Esophagus (tissue), 2 donors: ENCODE data around the gene B9D2. TPM values are rescaled to one million over a fixed set of nuclear protein-coding genes. Genes with fewer than 3 reads are reported as not detected.
"Not testable (repeated sequence)": the region's sequence is repeated elsewhere in the genome, so short reads cannot be mapped to it uniquely, and the experiment has no call there.

Source experiments
- H3K27ac ChIP-seq, 2 donors: one replicate each; pipeline ENCODE4 v1.5.1; 2013; ENCODE audit warnings: low read depth in 2 of 2, mild to moderate bottlenecking in 2 of 2, inconsistent platforms in 1 of 2, low read length in 1 of 2, moderate library complexity in 1 of 2
- H3K27me3 ChIP-seq, 2 donors: one replicate each; pipeline ENCODE4 v1.6.1; 2013; ENCODE audit warnings: low read length in 2 of 2, control low read depth in 1 of 2, mild to moderate bottlenecking in 1 of 2; ENCODE audit not compliant: insufficient read depth in 2 of 2, control insufficient read depth in 1 of 2
- H3K36me3 ChIP-seq, 2 donors: one replicate each; pipeline ENCODE4 v1.6.1; 2013; ENCODE audit warnings: low read length in 1 of 2; ENCODE audit not compliant: control insufficient read depth in 2 of 2, insufficient read depth in 2 of 2
- H3K4me1 ChIP-seq, 2 donors: one replicate each; pipeline ENCODE4 v1.6.1; 2013; ENCODE audit warnings: low read length in 1 of 2; ENCODE audit not compliant: control insufficient read depth in 2 of 2, insufficient read depth in 2 of 2
- H3K4me3 ChIP-seq, 2 donors: one replicate each; pipeline ENCODE4 v1.5.1; 2013; ENCODE audit warnings: low read length in 2 of 2, mild to moderate bottlenecking in 2 of 2, low read depth in 1 of 2, moderate library complexity in 1 of 2
- H3K9me3 ChIP-seq, 2 donors: one replicate each; pipeline ENCODE4 v1.6.1; 2013; ENCODE audit warnings: mild to moderate bottlenecking in 2 of 2, low read depth in 1 of 2, low read length in 1 of 2, moderate library complexity in 1 of 2; ENCODE audit not compliant: control insufficient read depth in 2 of 2, insufficient read depth in 1 of 2
- WGBS, 2 donors: extraction: QIAGEN DNeasy Blood & Tissue Kit; methylation state at CpG; one replicate each; pipeline ENCODE4 v1.1.7; 2013; 5-methylcytosine and 5-hydroxymethylcytosine counted together
- polyA plus RNA-seq, 2 donors: library from polyadenylated mRNA; stranded (reverse); fragments of 200-250 nt; gene quantifications; one replicate each; pipeline ENCODE4 v1.2.3, GENCODE V29; 2013
- donor health status: healthy with polysubstance abuse.
- donor health status: Bipolar disorder and iron deficiency.

The B9D2 gene
- polyA plus RNA-seq, 2 donors: 3.1 to 6.0 TPM

- Histone ChIP-seq H3K4me1 (peaks cover 0 to 4% of the 10 kb centered on the region in 2 donors), H3K9me3 (no peaks in the 10 kb centered on the region), H3K36me3 (peaks cover 0 to 3% of the 10 kb centered on the region in 2 donors), H3K27ac (no peak overlapping the region), H3K4me3 (no peak overlapping the region), H3K27me3 (no peaks in the 10 kb centered on the region)
- 27 to 30% methylated on average over 12 of the region's 12 CpGs for WGBS, 2 donors
These were observed 10.0 kb upstream of the B9D2 start for GRCh38 chr19:41373993-41374392.

GRCh38 chr19:41372501-41372900 lies 8.6 kb upstream of the B9D2 start:
- H3K27me3 ChIP-seq: no peaks in the 10 kb centered on the region
- whole genome bisulfite sequencing, 2 donors: 69 to 74% methylated on average over 2 of the region's 2 CpGs
- H3K4me1 ChIP-seq: peaks cover 0 to 4% of the 10 kb centered on the region in 2 donors
- no peak overlapping the region for H3K27ac ChIP-seq
- H3K4me3 ChIP-seq: no peak overlapping the region
- H3K36me3 ChIP-seq: no peaks in the 10 kb centered on the region
- H3K9me3 ChIP-seq: no peaks in the 10 kb centered on the region

GRCh38 chr19:41371541-41371940 lies 7.6 kb upstream of the B9D2 start:
- WGBS, 2 donors: 94 to 95% methylated on average over 8 of the region's 8 CpGs
- Histone ChIP-seq H3K27ac (no peak overlapping the region), H3K27me3 (no peaks in the 10 kb centered on the region), H3K36me3 (no peaks in the 10 kb centered on the region), H3K9me3 (no peaks in the 10 kb centered on the region), H3K4me1 (peaks cover 0 to under 1% of the 10 kb centered on the region in 2 donors), H3K4me3 (no peak overlapping the region)

- H3K27me3 ChIP-seq, H3K4me3 ChIP-seq, H3K27ac ChIP-seq, H3K9me3 ChIP-seq, H3K36me3 ChIP-seq, H3K4me1 ChIP-seq: not testable (repeated sequence)
- 76 to 81% methylated on average over 5 of the region's 5 CpGs for WGBS, 2 donors
These were observed 7.2 kb upstream of the B9D2 start for GRCh38 chr19:41371119-41371518.

GRCh38 chr19:41369769-41370168 lies 5.8 kb upstream of the B9D2 start:
- 99 to 100% methylated on average over 2 of the region's 2 CpGs for WGBS, 2 donors
- Histone ChIP-seq H3K36me3 (no peaks in the 10 kb centered on the region), H3K4me1 (peaks cover 0 to under 1% of the 10 kb centered on the region in 2 donors), H3K4me3 (no peak overlapping the region), H3K9me3 (no peaks in the 10 kb centered on the region), H3K27me3 (no peaks in the 10 kb centered on the region), H3K27ac (no peak overlapping the region)

- Histone ChIP-seq H3K9me3 (no peaks in the 10 kb centered on the region), H3K27me3 (no peaks in the 10 kb centered on the region), H3K4me3 (no peak overlapping the region), H3K4me1 (peaks cover 0 to 6% of the 10 kb centered on the region in 2 donors), H3K27ac (peak overlapping the region; percentile 14 to 26), H3K36me3 (no peaks in the 10 kb centered on the region)
- 54 to 57% methylated on average over 6 of the region's 6 CpGs for WGBS, 2 donors
These were observed 3.9 kb upstream of the B9D2 start for GRCh38 chr19:41367848-41368301.

DNA sequence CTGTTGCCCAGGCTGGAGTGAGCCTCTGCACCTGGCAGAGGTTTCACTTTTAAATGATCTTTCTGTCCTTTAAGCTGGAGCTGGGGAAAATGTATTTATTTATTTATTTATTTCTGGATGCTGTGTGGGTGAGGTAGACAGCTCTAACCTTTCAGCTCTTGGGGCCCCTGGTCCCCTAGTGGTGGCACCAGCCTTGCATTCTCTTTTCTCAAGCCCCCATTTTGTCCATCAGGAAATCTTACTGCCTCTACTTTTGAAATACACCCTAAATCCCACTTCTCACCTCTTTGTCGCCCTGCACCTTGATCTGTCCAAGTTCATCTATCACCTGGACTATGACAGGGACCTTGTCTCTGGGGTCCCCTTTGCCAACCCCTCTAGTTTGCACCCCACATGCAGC lies 2.1 kb upstream of the B9D2 start:
- no peak overlapping the region for H3K27ac ChIP-seq
- peaks cover 0 to 6% of the 10 kb centered on the region in 2 donors for H3K4me1 ChIP-seq
- no peaks in the 10 kb centered on the region for H3K27me3 ChIP-seq
- no peaks in the 10 kb centered on the region for H3K9me3 ChIP-seq
- no peak overlapping the region for H3K4me3 ChIP-seq
- no peaks in the 10 kb centered on the region for H3K36me3 ChIP-seq
- 89 to 97% methylated on average over 1 of the region's 1 CpG for WGBS, 2 donors

- Histone ChIP-seq H3K4me3 (peak overlapping the region; percentile 69 to 76), H3K27ac (peak overlapping the region; percentile 95 to 100), H3K27me3 (no peaks in the 10 kb centered on the region), H3K36me3 (no peaks in the 10 kb centered on the region), H3K9me3 (no peaks in the 10 kb centered on the region), H3K4me1 (peaks cover 0 to 6% of the 10 kb centered on the region in 2 donors)
- WGBS, 2 donors: 77 to 78% methylated on average over 14 of the region's 14 CpGs
These were observed 809 bp upstream of the B9D2 start for GRCh38 chr19:41364524-41365391.

- peak overlapping the region; percentile 69 to 76 for H3K4me3 ChIP-seq
- whole genome bisulfite sequencing, 2 donors: 43 to 49% methylated on average over 6 of the region's 6 CpGs
- peak overlapping the region; percentile 79 to 100 for H3K27ac ChIP-seq
- H3K4me1 ChIP-seq: peaks cover 0 to 6% of the 10 kb centered on the region in 2 donors
- no peaks in the 10 kb centered on the region for H3K27me3 ChIP-seq
- no peaks in the 10 kb centered on the region for H3K9me3 ChIP-seq
- no peaks in the 10 kb centered on the region for H3K36me3 ChIP-seq
These were observed 587 bp downstream of the B9D2 start for GRCh38 chr19:41363371-41363752.
